Mucosa of rectum (tissue), 2 donors: ENCODE measurements around the gene NSD1.
"Not testable (repeated sequence)": the region's sequence is repeated elsewhere in the genome, so short reads cannot be mapped to it uniquely, and the experiment has no call there.

Experiments used
- H3K27ac ChIP-seq, 2 donors: one replicate each; pipeline ENCODE4 v1.7.0; 2013; ENCODE audit warnings: inconsistent platforms in 2 of 2, low read depth in 2 of 2, low read length in 2 of 2
- H3K27me3 ChIP-seq, 2 donors: one replicate each; pipeline ENCODE4 v1.7.0; 2013; ENCODE audit warnings: low read length in 2 of 2; ENCODE audit not compliant: control insufficient read depth in 2 of 2, insufficient read depth in 2 of 2
- H3K36me3 ChIP-seq, 2 donors: one replicate each; pipeline ENCODE4 v1.7.0; 2013; ENCODE audit warnings: low read length in 2 of 2; ENCODE audit not compliant: control insufficient read depth in 2 of 2, insufficient read depth in 2 of 2
- H3K4me1 ChIP-seq, 2 donors: one replicate each; pipeline ENCODE4 v1.7.0; 2013; ENCODE audit warnings: low read length in 2 of 2, mild to moderate bottlenecking in 1 of 2; ENCODE audit not compliant: control insufficient read depth in 2 of 2, insufficient read depth in 2 of 2
- H3K4me3 ChIP-seq, 2 donors: one replicate each; pipeline ENCODE4 v1.7.0; 2013; ENCODE audit warnings: low read length in 2 of 2
- H3K9ac ChIP-seq, 2 donors: one replicate each; pipeline ENCODE4 v1.7.0; 2013; ENCODE audit warnings: low read length in 2 of 2, low read depth in 1 of 2, mild to moderate bottlenecking in 1 of 2
- H3K9me3 ChIP-seq, 2 donors: one replicate each; pipeline ENCODE4 v1.7.0; 2013; ENCODE audit warnings: low read length in 2 of 2; ENCODE audit not compliant: control insufficient read depth in 2 of 2
- donor health status: healthy.
- donor health status: Normal muscosa, but diverticular disease.

The NSD1 gene

DNA sequence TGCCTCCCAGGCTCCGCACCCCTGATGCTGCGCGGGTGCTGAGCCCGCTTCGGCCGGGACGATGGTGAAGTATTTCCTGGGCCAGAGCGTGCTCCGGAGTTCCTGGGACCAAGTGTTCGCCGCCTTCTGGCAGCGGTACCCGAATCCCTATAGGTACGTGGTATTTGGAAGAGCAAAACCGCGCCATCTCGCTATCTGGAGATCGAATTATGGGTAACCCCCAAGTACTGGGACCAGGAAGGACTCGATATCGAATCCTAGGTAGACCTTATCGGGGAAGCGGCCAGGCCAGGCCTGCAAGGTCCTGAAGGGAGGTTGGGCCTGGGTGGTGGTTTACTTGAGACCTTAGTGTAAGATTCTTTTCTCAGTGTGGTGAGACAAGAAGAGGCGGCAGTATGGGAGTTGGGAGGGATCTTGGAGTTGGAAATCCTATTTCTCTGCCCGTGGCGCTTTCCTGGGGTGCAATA lies 170.4 kb downstream of the NSD1 start:
- H3K9me3 ChIP-seq = no peaks in the 10 kb centered on the region
- H3K4me1 ChIP-seq = peaks cover 53 to 56% of the 10 kb centered on the region in 2 donors
- peak overlapping the region; percentile 90 to 98 for H3K4me3 ChIP-seq
- H3K27me3 ChIP-seq = no peaks in the 10 kb centered on the region
- H3K9ac ChIP-seq = peak overlapping the region; percentile 97
- H3K36me3 ChIP-seq = peaks cover 22 to 23% of the 10 kb centered on the region in 2 donors
- peak overlapping the region; percentile 92 for H3K27ac ChIP-seq

- Histone ChIP-seq H3K9me3 (no peaks in the 10 kb centered on the region), H3K4me1 (peaks cover 50 to 53% of the 10 kb centered on the region in 2 donors), H3K9ac (peak overlapping the region; percentile 97), H3K36me3 (peaks cover 22 to 24% of the 10 kb centered on the region in 2 donors), H3K27me3 (no peaks in the 10 kb centered on the region), H3K4me3 (peak overlapping the region; percentile 90 to 98), H3K27ac (peak overlapping the region; percentile 92)
Observed at GRCh38 chr5:177304392-177305119, 171.0 kb downstream of the NSD1 start.

GRCh38 chr5:177306103-177306640 lies 172.6 kb downstream of the NSD1 start:
- not testable (repeated sequence) for H3K27ac ChIP-seq, H3K9ac ChIP-seq, H3K4me3 ChIP-seq, H3K9me3 ChIP-seq, H3K27me3 ChIP-seq
- H3K36me3 ChIP-seq = peaks cover 22 to 24% of the 10 kb centered on the region in 2 donors
- peaks cover 35 to 51% of the 10 kb centered on the region in 2 donors for H3K4me1 ChIP-seq

GRCh38 chr5:177306674-177307543 lies 173.3 kb downstream of the NSD1 start:
- Histone ChIP-seq H3K27ac (peak overlapping the region; percentile 25 to 29), H3K9ac (no peak overlapping the region), H3K36me3 (peaks cover 22 to 24% of the 10 kb centered on the region in 2 donors), H3K27me3 (no peaks in the 10 kb centered on the region), H3K4me1 (peaks cover 33 to 47% of the 10 kb centered on the region in 2 donors), H3K9me3 (no peaks in the 10 kb centered on the region), H3K4me3 (no peak overlapping the region)

DNA sequence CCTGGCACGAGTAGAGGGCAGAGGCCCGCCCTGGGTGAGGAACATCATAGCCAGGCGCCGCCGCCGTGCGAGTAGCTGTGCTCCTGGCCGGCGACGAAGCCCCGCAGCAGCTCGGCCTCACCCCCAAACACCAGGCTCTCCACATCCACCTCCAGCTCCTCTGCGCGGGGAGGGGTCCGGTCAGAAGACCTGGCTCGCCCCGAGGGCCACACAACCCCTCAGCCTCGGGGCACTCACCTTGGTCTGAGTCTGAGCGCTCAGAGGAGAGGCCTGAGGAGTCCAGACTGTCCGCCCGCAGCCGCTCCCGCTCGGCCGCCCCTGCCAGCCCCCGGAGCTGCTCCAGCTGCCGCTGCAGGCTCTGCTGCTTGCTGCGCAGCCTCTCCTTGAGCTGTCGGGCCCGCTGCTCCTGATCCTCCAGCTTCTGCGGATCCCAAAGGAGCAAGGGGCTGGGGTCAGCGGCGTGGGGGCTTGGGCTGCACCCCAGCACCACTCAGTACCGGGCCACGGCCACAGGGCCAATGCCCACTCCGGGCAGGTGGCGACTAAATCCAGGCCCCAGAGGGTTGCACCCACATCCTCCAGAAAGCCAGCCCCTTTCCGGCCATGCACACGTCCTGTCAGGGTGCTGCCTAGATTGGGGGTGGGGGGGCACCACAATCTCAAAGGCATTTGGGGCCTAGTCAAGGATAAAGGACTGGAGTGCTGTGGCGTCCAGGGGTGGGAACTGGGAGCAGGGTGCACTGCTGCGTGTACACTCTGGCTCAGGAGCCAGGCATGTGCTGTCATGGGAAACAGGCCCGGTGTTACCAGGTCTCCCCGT lies 174.2 kb downstream of the NSD1 start:
- no peaks in the 10 kb centered on the region for H3K9me3 ChIP-seq
- no peaks in the 10 kb centered on the region for H3K27me3 ChIP-seq
- peak overlapping the region in 1 of 2 donors; percentile 25 for H3K27ac ChIP-seq
- peaks cover 31 to 43% of the 10 kb centered on the region in 2 donors for H3K4me1 ChIP-seq
- H3K9ac ChIP-seq = no peak overlapping the region
- peaks cover 22 to 24% of the 10 kb centered on the region in 2 donors for H3K36me3 ChIP-seq
- H3K4me3 ChIP-seq = no peak overlapping the region

- Histone ChIP-seq H3K27me3 (no peaks in the 10 kb centered on the region), H3K9me3 (no peaks in the 10 kb centered on the region), H3K27ac (peak overlapping the region in 1 of 2 donors; percentile 16), H3K4me3 (no peak overlapping the region), H3K9ac (peak overlapping the region in 1 of 2 donors; percentile 14), H3K36me3 (peaks cover 22 to 24% of the 10 kb centered on the region in 2 donors), H3K4me1 (peaks cover 33 to 45% of the 10 kb centered on the region in 2 donors)
Observed at GRCh38 chr5:177308740-177309139, 175.2 kb downstream of the NSD1 start.

DNA sequence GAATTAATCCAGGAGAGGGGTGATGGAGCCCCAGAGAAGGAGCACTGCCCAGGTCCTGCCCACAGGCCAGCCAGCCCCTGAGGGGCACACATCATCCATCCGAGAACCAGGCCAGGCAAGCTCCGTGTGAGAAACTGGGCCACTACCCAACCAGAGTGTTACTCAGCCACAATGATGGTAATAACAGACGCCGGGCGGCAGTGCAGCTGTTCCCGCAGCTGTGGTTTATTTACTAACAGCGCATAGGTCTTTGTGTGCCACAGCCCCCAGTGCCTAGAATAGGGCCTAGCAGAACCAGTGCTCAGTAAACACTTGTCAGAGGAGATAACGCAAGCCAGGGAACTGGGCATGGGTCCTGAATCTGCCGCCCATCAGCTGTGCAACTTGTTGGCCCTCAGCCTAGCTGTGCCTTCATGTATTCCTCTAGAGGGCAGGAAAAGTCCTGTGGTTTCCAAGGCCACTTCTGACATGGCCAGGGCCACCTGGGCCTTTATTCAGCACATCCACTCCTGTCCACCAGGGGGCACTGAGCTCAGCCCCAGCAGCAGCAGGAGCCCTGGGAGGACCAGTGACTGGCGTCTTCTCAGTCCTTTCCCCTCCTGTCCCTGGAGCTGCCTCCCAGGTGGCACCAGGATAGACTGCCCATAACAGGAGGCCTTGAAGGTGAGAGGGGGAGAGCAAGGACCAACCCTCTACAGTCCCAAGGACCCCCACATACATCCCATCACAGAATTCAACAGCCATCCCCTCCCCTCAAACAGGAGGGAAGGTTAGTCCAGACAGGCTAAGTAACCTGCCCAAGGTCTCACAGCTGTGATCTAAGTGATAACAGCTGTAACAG lies 176.0 kb downstream of the NSD1 start:
- Histone ChIP-seq H3K36me3 (peaks cover 22 to 24% of the 10 kb centered on the region in 2 donors), H3K4me3 (no peak overlapping the region), H3K4me1 (peaks cover 27 to 42% of the 10 kb centered on the region in 2 donors), H3K27me3 (no peaks in the 10 kb centered on the region), H3K27ac (peak overlapping the region in 1 of 2 donors; percentile 19), H3K9ac (no peak overlapping the region), H3K9me3 (no peaks in the 10 kb centered on the region)

- Histone ChIP-seq H3K36me3 (peaks cover 20 to 24% of the 10 kb centered on the region in 2 donors), H3K9ac (no peak overlapping the region), H3K27me3 (no peaks in the 10 kb centered on the region), H3K9me3 (no peaks in the 10 kb centered on the region), H3K4me3 (peak overlapping the region in 1 of 2 donors; percentile 67), H3K27ac (peak overlapping the region in 1 of 2 donors; percentile 23), H3K4me1 (peaks cover 20 to 35% of the 10 kb centered on the region in 2 donors)
Observed at GRCh38 chr5:177310332-177310731, 176.8 kb downstream of the NSD1 start.
